GM18507 (cell line): ENCODE results near the gene VIPR2.

Experiments used
- DNase-seq: peaks from one replicate; pipeline ENCODE4 v3.0.0; 2011; ENCODE audit warnings: low read depth; ENCODE audit not compliant: insufficient read length; ENCODE audit errors: extremely low spot score
- FAIRE-seq: peaks from 2 replicates; lab custom pipeline; 2011; peaks lifted over from hg19 to GRCh38; lab: Jason Lieb, UNC

VIPR2 gene

DNA sequence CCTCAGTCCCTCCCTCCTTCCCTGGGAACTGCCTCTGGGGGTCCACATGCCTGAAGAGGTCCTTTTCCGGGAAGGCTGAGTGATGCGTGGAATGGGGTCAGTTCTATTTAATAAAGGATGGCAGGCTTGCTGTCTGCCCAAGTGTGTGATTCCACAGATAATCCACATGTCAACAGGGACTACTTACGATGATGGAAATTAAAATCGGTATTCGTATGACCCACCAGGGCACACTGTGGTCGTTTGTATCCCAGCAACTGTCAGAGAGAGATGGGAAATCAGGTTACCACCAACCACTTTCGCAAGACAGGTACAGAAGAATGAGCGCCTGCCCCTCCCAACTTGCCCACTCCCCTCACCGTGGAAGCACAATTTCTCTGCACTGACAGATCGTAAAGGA is 110.3 kb downstream of the VIPR2 start:
- DNase-seq (no peak), FAIRE-seq (no peak)

DNA sequence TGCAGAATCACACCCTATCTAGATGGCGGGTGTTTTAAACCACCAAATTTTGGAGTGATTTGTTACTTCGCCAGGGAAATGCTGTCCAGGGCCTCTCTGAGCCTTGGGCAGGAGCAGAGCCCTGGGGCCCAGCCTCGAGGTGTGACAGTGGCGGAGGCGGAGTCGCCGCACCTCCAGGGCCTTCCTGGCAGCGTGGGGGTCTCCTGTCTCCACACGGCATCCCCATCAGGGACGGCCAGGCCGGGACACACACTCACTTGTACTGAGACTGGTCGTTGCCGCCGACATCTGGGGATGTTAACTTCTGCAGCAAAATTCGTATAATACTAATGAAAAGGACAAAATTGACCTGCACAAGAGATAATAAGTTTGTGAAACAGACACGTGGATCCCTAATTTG is 110.7 kb downstream of the VIPR2 start:
- no peak for FAIRE-seq

DNA sequence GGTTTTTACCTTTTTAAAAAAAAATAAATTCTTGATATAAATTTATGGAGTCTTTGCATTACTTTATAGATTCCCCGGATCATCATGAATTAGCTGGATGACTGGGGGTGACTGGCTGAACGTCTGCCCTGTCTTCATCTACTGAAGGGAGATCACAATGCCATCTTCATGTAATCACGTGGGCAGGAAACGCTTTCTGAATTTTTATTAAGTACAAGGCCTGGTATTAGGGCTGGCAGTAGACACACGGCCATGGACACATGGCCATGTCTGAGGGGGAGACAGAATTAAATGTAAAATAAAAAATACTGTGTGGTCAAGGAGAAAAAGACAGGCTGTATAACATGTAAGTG is 111.2 kb downstream of the VIPR2 start:
- DNase-seq (no peak), FAIRE-seq (no peak)

More for the DNA sequence above, 110.7 kb downstream of the VIPR2 start:
- no peak for DNase-seq

DNA sequence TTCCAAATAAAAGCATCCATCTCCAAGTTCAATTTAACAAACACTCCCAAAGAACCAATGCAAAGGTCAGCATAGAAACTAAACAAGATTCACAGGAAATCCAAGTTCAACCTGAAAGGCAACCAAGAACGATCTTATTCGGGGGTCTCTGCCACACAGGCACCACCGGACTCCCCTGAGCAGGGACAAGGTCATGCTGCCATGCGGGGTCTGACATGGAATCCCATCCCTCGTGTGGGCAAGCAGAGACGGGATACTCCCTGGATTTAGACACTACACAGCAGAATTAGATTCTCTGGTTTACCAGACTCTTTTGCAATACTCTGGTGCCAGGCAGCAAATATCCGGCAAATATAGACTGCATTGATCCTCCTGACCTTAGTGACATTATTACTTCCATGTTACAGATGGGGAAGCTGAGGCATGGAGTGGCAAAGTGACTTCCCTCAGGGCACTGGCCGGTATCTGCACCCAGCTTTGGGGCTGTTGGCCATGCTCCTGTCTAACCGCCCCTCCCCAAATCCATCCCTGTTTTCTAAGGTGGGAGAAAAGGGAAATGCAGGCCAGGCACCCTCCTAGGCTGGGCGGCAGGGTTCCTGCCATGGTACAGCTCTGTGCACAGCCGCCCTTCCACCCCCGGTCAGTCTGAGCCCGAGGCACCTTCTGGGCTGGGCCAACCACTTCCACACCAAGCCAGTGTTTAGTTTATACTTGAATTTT is 111.8 kb downstream of the VIPR2 start:
- FAIRE-seq = no peak
- no peak for DNase-seq

DNA sequence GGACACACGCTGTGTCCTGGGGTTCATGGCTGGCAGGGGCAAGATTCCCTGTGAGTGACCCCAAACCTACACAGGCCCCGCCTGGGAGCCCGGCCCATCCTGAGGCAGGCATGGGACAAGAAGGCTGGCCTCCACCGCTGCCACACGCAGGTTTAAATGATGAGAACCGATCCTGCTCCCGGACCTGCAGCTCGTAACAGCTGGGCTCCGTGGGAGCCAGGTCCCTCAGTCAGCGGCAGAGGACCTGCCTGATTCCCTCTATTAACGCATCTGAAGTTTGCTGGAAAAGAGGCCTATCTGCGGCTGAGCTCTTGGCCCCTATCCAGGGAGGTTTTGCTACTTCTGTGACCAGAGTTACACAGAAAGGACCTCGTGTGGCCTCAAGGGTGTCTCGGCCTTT is 112.3 kb downstream of the VIPR2 start:
- DNase-seq = no peak

DNA sequence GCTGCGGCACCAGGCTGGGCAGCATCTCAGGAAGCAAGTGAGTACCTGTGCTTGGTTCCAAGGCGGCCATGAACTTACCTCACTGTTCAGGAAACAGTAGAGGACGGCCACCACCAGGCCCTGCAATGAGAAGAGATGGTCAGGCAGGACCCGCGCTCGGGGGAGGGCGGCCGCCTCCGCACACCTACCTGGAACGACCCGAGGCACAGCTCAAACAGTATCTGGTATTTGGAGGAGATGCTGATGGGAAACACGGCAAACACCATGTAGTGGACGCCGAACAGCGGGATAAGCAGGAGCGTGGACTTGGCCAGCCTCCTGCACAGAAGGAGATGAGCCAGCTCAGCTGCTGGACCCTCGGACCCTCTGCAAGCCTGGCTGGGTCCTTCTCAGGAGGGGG is 112.9 kb downstream of the VIPR2 start:
- FAIRE-seq = no peak
- no peak for DNase-seq

More for the DNA sequence above, 112.3 kb downstream of the VIPR2 start:
- FAIRE-seq = no peak

DNA sequence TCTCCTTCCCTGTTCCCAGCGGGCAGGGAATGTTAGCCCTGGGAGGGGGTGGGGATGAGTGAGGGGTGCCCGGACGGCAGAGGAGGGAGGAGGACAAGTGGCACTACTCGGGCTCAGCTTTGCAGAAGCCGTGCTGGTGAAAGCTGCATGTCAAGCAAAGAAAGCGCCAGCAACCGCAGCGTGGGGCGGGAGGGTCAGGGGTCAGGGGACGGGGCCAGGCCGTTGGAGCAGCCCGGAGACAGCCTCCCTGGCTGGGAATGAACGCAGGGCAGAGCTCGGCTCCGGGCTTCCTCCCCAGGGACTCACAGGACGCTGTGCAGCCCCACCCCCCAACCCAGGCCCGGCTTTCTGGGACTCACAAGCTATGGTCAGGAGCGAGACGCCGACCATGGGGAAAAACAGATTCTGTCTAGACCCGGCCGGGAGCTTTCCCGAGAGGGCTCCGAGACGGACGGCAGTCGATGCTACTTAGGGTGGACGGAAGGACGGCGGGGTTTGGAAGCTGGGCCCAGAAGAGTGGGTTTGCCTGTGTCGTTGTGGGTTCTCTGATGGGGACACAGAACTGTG is 113.4 kb downstream of the VIPR2 start:
- DNase-seq = no peak

DNA sequence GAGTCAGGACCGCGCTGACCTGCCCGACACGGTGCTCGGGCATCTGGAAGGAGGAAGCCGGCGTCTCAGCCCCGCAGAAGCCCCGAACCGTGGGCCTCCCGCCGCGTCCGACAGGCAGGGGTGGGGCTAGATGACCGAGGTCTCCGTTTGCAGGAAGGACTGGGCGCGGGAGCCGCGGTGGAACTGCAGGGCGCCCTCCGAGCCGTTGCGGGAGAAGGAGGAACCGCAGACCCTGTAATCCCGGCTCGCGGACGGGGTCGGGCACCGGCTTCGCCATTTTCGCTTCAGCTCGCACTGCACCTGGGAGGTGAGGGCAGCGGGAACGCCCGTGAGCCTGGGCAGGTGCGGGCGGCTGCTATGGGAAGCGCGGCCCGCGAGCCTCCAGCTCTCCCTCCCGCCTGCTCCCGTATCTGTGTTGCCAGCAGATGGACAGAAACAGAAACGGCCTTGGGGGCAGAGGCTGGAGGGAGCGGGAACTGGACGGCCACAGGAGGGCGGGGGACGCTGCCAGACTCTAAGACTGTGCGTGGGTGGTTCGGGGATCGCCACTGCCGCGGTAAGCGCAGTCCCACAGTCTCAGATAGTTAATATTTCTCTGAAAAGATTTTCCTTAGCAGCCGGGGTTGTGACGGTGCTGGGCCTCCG is 114.1 kb downstream of the VIPR2 start:
- FAIRE-seq = no peak

More for the DNA sequence above, 113.4 kb downstream of the VIPR2 start:
- FAIRE-seq = no peak

DNA sequence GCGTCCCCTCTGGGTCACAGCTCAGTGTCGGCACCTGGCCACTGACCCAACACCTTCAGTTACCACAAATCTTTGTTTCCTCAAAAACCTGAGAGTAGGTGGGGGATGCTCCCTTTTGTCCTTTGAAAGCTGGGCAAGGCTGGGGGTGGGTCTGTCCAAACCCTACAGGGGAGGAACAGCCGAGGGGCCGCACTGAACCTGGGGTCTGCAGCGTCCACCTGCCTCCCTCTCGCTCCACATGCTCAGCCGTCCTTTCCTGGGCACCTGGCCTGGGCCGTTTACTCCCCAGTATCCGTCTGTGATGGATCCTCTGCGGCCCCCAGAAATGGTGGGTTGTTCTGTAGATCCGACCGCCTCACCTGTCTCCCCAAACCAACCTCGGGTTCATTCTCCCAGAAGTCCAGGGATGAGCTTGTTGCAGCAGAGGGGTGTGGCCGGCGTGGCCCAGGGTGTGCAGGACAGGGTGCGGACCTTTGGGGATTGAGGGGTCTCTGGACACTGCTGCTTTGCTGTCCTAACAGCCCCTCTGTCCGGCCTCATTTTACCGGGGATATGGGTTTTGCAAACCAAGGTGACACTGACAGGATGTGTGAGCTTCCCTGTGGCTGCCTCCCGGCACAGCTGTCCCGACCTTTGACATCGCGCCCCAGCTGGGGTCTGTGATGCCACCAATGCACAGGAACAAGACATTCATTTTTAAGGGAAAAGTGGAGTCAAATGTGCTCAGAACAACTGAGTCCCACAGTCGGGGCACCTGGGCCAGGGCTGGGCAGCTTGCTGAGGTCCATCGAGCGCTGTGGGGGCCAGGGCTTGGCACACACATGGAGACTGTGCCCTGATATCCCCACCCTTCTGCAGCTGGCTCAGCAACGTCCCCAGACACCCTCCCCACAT is 115.9 kb downstream of the VIPR2 start:
- FAIRE-seq (no peak), DNase-seq (no peak)

More for the DNA sequence above, 114.1 kb downstream of the VIPR2 start:
- no peak for DNase-seq

DNA sequence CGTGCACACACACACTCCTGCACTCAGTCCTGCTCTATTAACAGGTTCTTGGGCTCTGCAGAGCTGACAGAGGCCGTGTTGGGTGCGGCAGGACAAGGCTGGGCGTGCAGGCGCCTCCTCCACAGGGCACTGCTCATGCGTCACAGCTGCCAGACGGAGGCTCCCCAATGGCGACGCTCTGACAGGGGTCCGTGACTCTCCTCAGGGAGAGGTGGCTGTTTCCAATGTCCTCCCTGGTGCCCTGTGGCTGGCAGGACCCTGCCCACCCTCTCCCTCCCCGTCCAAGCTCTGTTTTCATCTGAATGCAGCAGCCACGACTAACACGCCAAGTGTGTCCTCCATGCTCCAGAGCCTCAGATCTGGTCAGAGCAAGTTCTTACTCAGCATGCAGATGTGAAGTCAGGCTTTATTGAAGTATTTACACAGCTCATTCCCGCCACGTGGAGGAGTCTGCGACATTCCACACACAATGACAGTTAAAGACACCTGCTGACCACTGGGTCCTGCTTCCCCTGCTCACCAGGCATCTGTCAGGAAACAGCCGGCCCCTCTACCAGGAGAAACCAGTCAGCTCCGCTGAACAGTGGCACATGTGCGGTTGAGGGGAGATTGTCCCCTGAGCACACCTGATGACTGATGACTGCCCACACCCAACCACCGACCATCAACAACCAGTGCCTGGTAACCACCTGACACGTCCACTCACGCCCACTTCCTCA is 116.7 kb downstream of the VIPR2 start:
- FAIRE-seq (no peak), DNase-seq (no peak)

DNA sequence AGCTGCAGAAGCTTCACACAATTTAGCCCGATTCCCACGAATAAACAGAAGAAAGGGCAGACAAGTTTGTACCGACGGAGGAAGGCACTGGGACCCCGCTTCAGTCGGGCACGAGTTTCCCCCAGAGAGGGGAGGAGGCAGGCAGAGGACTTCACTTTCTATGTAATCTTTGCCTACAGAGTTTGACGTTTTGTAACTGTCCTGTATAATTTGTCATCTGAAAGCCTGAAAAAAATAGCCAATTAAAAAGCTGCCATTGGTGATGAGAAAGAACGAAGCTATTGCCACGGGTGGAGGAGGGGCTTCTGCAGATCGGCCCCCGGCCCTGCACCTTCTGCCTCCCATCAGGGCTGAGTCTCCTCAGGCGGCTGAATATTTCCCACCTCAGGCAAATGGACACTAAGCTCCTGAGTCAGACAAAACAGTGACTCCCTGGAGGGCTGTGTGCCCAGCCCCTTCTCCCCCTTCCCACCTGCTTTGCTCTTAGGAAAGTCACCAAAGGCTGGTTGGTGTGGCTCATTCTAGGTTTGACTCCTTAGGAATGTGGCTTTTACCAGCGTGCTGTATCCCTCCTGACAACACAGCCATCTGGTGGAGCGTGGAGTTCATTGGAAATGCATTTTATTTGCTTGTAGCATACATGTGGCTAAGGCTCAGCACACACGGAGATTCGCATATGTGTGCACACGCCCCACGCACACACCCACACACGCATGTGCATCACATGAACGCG is 117.4 kb downstream of the VIPR2 start:
- DNase-seq (no peak), FAIRE-seq (no peak)

DNA sequence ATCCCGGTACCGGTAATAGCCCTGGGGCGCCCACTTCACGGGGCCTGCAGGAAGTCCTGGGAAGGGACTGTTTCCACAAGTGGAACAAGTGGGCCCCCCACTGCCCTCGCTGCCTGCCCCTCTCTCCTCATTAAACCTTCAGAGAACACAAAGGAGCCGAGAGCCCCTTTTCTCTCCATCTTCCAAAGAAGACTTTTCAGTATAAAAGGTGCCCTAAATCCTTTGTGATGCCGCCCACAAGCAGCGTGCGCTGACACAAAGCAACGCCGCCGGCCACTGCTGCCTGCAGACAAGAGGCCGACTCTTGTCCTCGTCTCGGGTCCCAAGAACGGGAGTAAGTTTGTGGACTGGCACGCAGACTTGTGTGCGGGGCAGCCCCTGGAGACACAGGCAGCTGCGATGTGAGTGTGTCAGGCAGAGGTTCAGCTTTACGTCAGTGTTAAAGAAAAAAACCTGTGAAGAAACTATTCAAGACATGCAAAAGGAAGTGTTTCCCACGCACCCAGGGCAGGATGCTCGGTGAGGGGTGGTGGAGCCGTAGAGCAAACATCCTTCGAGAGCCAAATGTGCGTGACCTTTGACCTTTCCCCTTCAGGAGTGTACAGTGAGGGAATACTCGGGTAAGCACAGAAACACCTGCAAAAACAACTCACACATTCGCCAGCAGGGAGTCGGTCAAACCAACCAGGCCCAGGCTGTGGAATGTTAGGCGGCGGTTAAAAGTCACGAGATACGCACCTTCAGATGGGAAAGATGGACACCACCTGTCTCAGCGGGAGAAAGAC is 118.2 kb downstream of the VIPR2 start:
- no peak for FAIRE-seq
- DNase-seq = no peak

DNA sequence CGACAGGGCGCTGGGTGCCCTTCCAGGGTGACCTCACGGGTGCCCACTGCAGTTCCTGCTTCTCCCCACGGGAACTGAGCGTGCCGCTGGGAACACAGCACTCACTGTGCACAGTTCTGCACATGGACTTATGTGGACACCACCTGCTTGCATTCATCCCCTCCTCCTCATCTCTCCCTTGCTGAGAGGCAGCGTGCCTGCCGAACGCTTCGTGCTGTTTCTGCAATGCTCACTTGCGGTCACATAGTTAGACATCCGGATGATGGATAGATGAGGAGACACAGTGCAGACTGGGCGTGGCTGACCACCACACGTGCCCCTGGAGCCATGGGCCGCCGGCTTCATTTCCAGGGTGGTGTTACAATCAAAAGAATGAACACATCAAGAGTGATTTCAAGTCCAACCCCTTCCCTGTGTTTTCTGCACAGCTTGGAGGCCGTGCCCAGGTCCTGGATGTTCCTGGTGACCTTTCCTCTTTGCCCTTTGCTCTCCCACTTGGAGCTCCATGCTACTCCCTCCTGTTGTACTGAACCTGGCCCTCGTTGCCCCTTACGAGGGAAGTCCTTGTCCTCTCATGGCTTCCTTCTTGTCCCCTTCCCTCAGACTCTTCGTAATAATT is 119.4 kb downstream of the VIPR2 start:
- no peak for DNase-seq
- FAIRE-seq = no peak

DNA sequence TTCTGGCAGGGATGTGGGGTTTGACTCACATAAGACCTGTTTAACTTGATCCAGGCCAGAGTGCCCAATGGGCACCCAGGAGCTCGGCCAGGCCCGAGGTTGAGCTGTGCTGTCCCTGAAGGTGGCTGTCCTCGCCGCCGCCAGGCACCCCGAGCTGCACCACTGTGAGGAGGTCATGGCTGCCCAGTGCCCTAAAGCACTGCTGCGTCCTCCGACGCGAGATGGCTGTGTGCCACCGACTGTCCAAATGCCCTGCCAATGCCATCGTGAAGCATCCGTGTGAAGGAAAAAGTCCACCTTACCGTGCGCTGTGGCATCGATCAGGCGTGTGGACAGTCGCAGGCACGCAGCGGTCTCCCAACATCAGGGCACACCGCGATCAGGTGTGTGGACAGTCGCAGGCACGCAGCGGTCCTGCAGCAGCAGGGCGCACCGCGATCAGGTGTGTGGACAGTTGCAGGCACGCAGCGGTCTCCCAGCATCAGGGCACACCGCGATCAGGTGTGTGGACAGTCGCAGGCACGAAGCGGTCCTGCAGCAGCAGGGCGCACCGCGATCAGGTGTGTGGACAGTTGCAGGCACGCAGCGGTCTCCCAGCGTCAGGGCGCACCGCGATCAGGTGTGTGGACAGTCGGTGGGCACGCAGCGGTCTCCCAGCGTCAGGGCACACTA is 120.3 kb downstream of the VIPR2 start:
- DNase-seq (no peak), FAIRE-seq (no peak)

DNA sequence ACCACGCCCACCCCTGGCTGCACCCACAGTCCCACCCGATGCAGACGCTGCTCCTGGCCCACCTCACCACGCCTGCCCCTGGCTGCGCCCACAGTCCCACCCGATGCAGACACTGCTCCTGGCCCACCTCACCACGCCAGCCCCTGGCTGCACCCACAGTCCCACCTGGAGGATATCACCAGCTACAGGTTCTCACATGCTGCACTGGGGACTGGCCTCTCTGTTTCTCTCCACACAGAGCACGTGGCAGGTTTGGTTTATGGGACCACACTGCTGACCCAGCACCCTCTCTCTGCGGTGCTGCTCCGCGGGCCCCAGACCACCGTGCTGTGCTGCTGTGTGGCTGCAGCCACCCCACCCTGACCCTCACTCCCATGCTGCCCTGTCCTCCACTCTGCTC is 120.9 kb downstream of the VIPR2 start:
- FAIRE-seq = no peak
- no peak for DNase-seq

DNA sequence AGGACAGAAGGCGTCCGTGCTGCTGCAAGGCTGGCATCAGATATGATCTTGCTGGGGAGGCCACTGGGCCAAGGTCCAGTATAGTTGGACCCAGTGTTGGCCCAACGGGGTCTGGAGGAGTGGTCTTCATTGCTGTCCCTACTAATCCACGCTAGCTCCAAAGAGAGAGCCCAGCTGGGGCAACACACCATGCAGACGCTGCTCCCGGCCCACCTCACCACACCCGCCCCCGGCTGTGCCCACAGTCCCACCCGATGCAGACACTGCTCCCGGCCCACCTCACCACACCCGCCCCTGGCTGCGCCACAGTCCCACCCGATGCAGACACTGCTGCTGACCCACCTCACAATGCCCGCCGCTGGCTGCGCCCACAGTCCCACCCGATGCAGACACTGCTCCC is 121.5 kb downstream of the VIPR2 start:
- FAIRE-seq (no peak), DNase-seq (no peak)
